Calu3 (cell line): ENCODE measurements around the gene PHC2. TPM values are rescaled to one million over a fixed set of nuclear protein-coding genes. Genes with fewer than 3 reads are reported as not detected.

Experiments used
- BruUV-seq: library from RNA; stranded (reverse); fragments of 400-500 nt; replicated peaks from 2 replicates; lab custom pipeline; 2021; lab: Mats Ljungman, UMichigan
- CTCF ChIA-PET: fragments of 300-600 bp; sonication (Branson Sonifier 250); formaldehyde crosslinking; loops from one replicate; lab custom pipeline; 2022; ENCODE audit warnings: antibody characterized with exemption; lab: Charles Lee
- DNase-seq: peaks from one replicate; pipeline ENCODE4 v3.0.0; 2022
- H3K27ac Mint-ChIP-seq: one replicate; pipeline ENCODE4 v1.8.0; 2022; ENCODE audit warnings: mixed read lengths; ENCODE audit not compliant: unreplicated experiment
- H3K27me3 Mint-ChIP-seq: one replicate; pipeline ENCODE4 v1.8.0; 2022; ENCODE audit warnings: mixed read lengths; ENCODE audit not compliant: unreplicated experiment
- H3K36me3 Mint-ChIP-seq: one replicate; pipeline ENCODE4 v1.8.0; 2022; ENCODE audit warnings: mild to moderate bottlenecking, moderate library complexity, mixed read lengths; ENCODE audit not compliant: insufficient read depth, unreplicated experiment
- H3K4me1 Mint-ChIP-seq: one replicate; pipeline ENCODE4 v1.8.0; 2022; ENCODE audit warnings: mild to moderate bottlenecking, low read depth, mixed read lengths; ENCODE audit not compliant: unreplicated experiment
- H3K4me3 Mint-ChIP-seq: one replicate; pipeline ENCODE4 v1.8.0; 2022; ENCODE audit warnings: mild to moderate bottlenecking, low read depth, moderate library complexity, mixed read lengths; ENCODE audit not compliant: unreplicated experiment
- H3K9me3 Mint-ChIP-seq: one replicate; pipeline ENCODE4 v1.8.0; 2022; ENCODE audit warnings: low read depth, mixed read lengths; ENCODE audit not compliant: unreplicated experiment
- CTCF ChIP-seq: fragments of 200-600 bp; IDR thresholded peaks from one replicate; pipeline ENCODE4 v1.8.0; 2022; ENCODE audit warnings: antibody characterized with exemption; ENCODE audit not compliant: unreplicated experiment
- intact Hi-C: fragments of 100-400 bp; cut with micrococcal nuclease; formaldehyde crosslinking; loops from one replicate; pipeline ENCODE4 v1.10.0; 2022; ENCODE audit not compliant: unreplicated experiment
- total RNA-seq: library from RNA; stranded (reverse); gene quantifications from 2 replicates; pipeline ENCODE4 v1.2.3, GENCODE V29; 2022

PHC2 gene
- total RNA-seq, 1 experiment from 2014 or later, result 59.5 TPM

GRCh38 chr1:33370301-33370700 is 60.6 kb downstream of the PHC2 start:
- no peak overlapping the region for H3K4me3 Mint-ChIP-seq
- TF ChIP-seq CTCF, result no peak
- H3K36me3 Mint-ChIP-seq, result no peaks in the 10 kb centered on the region
- no peaks in the 10 kb centered on the region for H3K9me3 Mint-ChIP-seq
- no peak overlapping the region for H3K27ac Mint-ChIP-seq
- intact Hi-C loops, result no loop called here
- no peaks in the 10 kb centered on the region for H3K27me3 Mint-ChIP-seq
- no TSS peak for BruUV-seq
- CTCF ChIA-PET, result interaction anchor here (1.4 kb wide), 1 partner anchor 75 kb away, joined by 3 read pairs; no protein-coding TSS in a partner anchor
- no peaks in the 10 kb centered on the region for H3K4me1 Mint-ChIP-seq
- no peak for DNase-seq

GRCh38 chr1:33369764-33370163 is 61.1 kb downstream of the PHC2 start:
- Mint-ChIP-seq H3K4me3 (no peak overlapping the region), H3K9me3 (no peaks in the 10 kb centered on the region), H3K27me3 (no peaks in the 10 kb centered on the region), H3K36me3 (no peaks in the 10 kb centered on the region), H3K4me1 (no peaks in the 10 kb centered on the region), H3K27ac (no peak overlapping the region)
- intact Hi-C loops, result loop anchor here (5.0 kb wide), 3 partner anchors 103 to 257 kb away; partner anchors contain the start of gene ZSCAN20
- no peak for DNase-seq
- TF ChIP-seq CTCF, result no peak
- BruUV-seq, result no TSS peak
- CTCF ChIA-PET, result interaction anchor here (1.4 kb wide), 1 partner anchor 74 kb away, joined by 3 read pairs; no protein-coding TSS in a partner anchor

- no peaks in the 10 kb centered on the region for H3K4me1 Mint-ChIP-seq
- no peak overlapping the region for H3K4me3 Mint-ChIP-seq
- H3K27me3 Mint-ChIP-seq, result no peaks in the 10 kb centered on the region
- no peak for DNase-seq
- no peaks in the 10 kb centered on the region for H3K9me3 Mint-ChIP-seq
- no TSS peak for BruUV-seq
- no peaks in the 10 kb centered on the region for H3K36me3 Mint-ChIP-seq
- no peak overlapping the region for H3K27ac Mint-ChIP-seq
- no peak for TF ChIP-seq CTCF
- CTCF ChIA-PET, result no interaction called here
- intact Hi-C loops, result loop anchor here (5.0 kb wide), 3 partner anchors 103 to 257 kb away; partner anchors contain the start of gene ZSCAN20
These were observed 61.8 kb downstream of the PHC2 start for GRCh38 chr1:33369081-33369480.

GRCh38 chr1:33368431-33368830 is 62.5 kb downstream of the PHC2 start:
- DNase-seq, result no peak
- TF ChIP-seq CTCF, result no peak
- H3K4me3 Mint-ChIP-seq, result no peak overlapping the region
- intact Hi-C loops, result loop anchor here (5.0 kb wide), 3 partner anchors 104 to 256 kb away; partner anchors contain the start of gene ZSCAN20
- H3K36me3 Mint-ChIP-seq, result no peaks in the 10 kb centered on the region
- H3K27ac Mint-ChIP-seq, result no peak overlapping the region
- no peaks in the 10 kb centered on the region for H3K27me3 Mint-ChIP-seq
- no TSS peak for BruUV-seq
- CTCF ChIA-PET, result interaction anchor here (0.9 kb wide), 1 partner anchor 73 kb away, joined by 3 read pairs; no protein-coding TSS in a partner anchor
- H3K9me3 Mint-ChIP-seq, result no peaks in the 10 kb centered on the region
- no peaks in the 10 kb centered on the region for H3K4me1 Mint-ChIP-seq
